ENCODE measurements around the gene GNAZ.

- no peak for TF ChIP-seq POLR2A (IDR thresholded peaks at IDR 0.05; ENCODE audit: control extremely low read depth in 1 of 2, low read depth in 2 of 2, low read length in 2 of 2)
- TF ChIP-seq MAFK (IDR thresholded peaks at IDR 0.05; ENCODE audit: low read depth, low read length): no peak
- no peak for TF ChIP-seq HDAC2 (IDR thresholded peaks at IDR 0.05; ENCODE audit: borderline replicate concordance in 1 of 2, low read depth in 2 of 2, low read length in 2 of 2)
- TF ChIP-seq CTCF (IDR thresholded peaks at IDR 0.05; ENCODE audit: control extremely low read depth in 1 of 3, insufficient read depth in 1 of 3, low read depth in 1 of 3, low read length in 3 of 3): no peak
- TF ChIP-seq EP300 (IDR thresholded peaks at IDR 0.05; ENCODE audit: borderline replicate concordance in 1 of 2, low read depth in 2 of 2, low read length in 2 of 2): no peak
- no peak for TF ChIP-seq EZH2 (IDR thresholded peaks at IDR 0.05; ENCODE audit: low read depth, low read length, severe bottlenecking)
- no peak for TF ChIP-seq ASH2L (IDR thresholded peaks at IDR 0.05; ENCODE audit: low read length)
Measured at GRCh38 chr22:23114721-23115020, 44.4 kb downstream of the GNAZ start.
